ENCODE measurements around the gene TUBA3E.

GRCh38 chr2:130187268-130187667 is 11.0 kb downstream of the TUBA3E start:
- no peak for TF ChIP-seq CTCF (IDR thresholded peaks at IDR 0.05)
- TF ChIP-seq EP300 (IDR thresholded peaks at IDR 0.05), result no peak
- TF ChIP-seq POLR2A (IDR thresholded peaks at IDR 0.05), result no peak
